Effector memory CD4-positive, alpha-beta T cell (primary cell): ENCODE data around the gene CHST7.

Experiments
- DNase-seq, 3 donors: peaks; one replicate each; pipeline ENCODE4 v3.0.0-alpha.2; 2020
- H3K27ac ChIP-seq: 2 replicates; pipeline ENCODE4 v1.7.0; 2013; ENCODE audit warnings: mild to moderate bottlenecking, low read length, moderate library complexity; ENCODE audit not compliant: insufficient read depth, poor library complexity, severe bottlenecking
- H3K27me3 ChIP-seq: replicated peaks from 2 replicates; pipeline ENCODE4 v1.7.0; 2013; ENCODE audit warnings: mild to moderate bottlenecking, low read length; ENCODE audit not compliant: insufficient read depth, control insufficient read depth, poor library complexity, severe bottlenecking
- H3K36me3 ChIP-seq: 2 replicates; pipeline ENCODE4 v1.7.0; 2013; ENCODE audit warnings: mild to moderate bottlenecking, low read length, moderate library complexity; ENCODE audit not compliant: control insufficient read depth, insufficient read depth
- H3K4me1 ChIP-seq: 2 replicates; pipeline ENCODE4 v1.7.0; 2013; ENCODE audit warnings: low read length, mild to moderate bottlenecking; ENCODE audit not compliant: control insufficient read depth, insufficient read depth, poor library complexity, severe bottlenecking
- H3K4me3 ChIP-seq: 2 replicates; pipeline ENCODE4 v1.7.0; 2013; ENCODE audit warnings: low read length, low read depth, mild to moderate bottlenecking; ENCODE audit not compliant: insufficient read depth, poor library complexity, severe bottlenecking
- H3K9me3 ChIP-seq: 2 replicates; pipeline ENCODE4 v1.7.0; 2013; ENCODE audit warnings: mild to moderate bottlenecking, low read length, moderate library complexity; ENCODE audit not compliant: control insufficient read depth

CHST7 gene

GRCh38 chrX:46572340-46572936 is 1.1 kb upstream of the CHST7 start:
- Histone ChIP-seq H3K4me3 (peak overlapping the region; percentile 60), H3K9me3 (no peaks in the 10 kb centered on the region), H3K27ac (peak overlapping the region; percentile 70), H3K4me1 (peaks cover 4% of the 10 kb centered on the region), H3K36me3 (no peaks in the 10 kb centered on the region), H3K27me3 (no peaks in the 10 kb centered on the region)
- DNase-seq: peak; percentile 7 to 31 (median 18)

DNA sequence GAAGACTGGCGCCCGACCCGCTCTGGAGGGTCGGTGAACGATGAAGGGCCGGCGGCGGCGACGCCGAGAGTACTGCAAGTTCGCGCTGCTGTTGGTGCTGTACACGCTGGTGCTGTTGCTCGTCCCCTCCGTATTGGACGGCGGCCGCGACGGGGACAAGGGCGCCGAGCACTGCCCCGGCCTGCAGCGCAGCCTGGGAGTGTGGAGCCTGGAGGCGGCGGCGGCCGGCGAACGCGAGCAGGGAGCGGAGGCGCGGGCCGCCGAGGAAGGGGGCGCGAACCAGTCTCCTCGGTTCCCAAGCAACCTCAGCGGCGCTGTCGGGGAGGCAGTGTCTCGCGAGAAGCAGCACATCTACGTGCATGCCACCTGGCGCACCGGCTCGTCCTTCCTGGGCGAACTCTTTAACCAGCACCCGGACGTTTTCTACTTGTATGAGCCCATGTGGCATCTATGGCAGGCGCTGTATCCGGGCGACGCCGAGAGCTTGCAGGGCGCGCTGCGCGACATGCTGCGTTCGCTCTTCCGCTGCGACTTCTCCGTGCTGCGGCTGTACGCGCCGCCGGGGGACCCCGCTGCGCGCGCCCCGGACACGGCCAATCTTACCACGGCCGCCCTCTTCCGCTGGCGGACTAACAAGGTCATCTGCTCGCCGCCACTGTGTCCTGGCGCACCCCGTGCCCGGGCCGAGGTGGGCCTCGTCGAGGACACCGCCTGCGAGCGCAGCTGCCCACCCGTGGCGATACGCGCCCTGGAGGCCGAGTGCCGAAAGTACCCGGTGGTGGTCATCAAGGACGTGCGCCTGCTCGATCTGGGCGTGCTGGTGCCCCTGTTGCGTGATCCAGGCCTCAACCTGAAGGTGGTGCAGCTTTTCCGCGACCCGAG is 568 bp downstream of the CHST7 start:
- Histone ChIP-seq H3K27me3 (no peaks in the 10 kb centered on the region), H3K27ac (peak overlapping the region; percentile 70), H3K4me1 (peaks cover 9% of the 10 kb centered on the region), H3K4me3 (peak overlapping the region; percentile 60), H3K9me3 (no peaks in the 10 kb centered on the region), H3K36me3 (no peaks in the 10 kb centered on the region)
- peak; percentile 50 to 71 (median 68) for DNase-seq

DNA sequence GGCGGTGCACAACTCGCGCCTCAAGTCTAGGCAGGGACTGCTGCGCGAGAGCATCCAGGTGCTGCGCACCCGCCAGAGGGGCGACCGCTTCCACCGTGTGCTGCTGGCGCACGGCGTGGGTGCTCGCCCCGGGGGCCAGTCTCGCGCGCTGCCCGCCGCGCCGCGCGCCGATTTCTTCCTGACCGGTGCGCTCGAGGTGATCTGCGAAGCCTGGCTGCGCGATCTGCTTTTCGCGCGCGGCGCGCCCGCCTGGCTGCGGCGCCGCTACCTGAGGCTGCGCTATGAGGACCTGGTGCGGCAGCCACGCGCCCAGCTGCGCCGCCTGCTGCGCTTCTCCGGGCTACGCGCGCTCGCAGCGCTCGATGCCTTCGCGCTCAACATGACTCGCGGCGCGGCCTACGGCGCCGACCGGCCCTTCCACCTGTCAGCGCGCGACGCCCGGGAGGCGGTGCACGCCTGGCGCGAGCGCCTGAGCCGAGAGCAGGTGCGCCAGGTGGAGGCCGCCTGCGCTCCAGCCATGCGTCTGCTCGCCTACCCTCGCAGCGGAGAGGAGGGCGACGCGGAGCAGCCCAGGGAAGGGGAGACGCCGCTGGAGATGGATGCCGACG is 1.3 kb downstream of the CHST7 start:
- H3K27me3 ChIP-seq: no peaks in the 10 kb centered on the region
- H3K4me1 ChIP-seq: peaks cover 12% of the 10 kb centered on the region
- no peaks in the 10 kb centered on the region for H3K36me3 ChIP-seq
- peak; percentile 10 to 28 (median 15) for DNase-seq
- no peaks in the 10 kb centered on the region for H3K9me3 ChIP-seq
- peak overlapping the region; percentile 60 for H3K4me3 ChIP-seq
- peak overlapping the region; percentile 70 for H3K27ac ChIP-seq

DNA sequence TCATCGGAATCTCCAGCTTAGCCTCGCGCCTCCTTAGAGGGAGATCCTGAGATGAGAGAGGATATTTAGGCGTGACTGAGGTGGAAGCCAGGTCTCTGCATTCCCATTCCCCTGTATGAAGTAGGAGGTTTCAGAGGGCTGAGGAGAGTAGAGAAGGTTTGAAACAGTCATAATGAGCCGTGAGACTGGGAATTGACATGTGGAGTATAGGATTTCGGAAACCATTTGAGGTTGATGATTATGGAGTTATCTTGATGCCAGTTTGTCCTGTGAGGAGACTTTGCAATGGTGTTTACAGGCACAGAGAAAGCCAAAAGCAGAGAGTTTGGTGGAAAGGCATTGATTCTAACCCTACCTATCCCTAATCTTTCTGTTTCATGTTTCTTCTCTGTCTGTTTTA is 2.0 kb downstream of the CHST7 start:
- no peak for DNase-seq
- Histone ChIP-seq H3K9me3 (no peaks in the 10 kb centered on the region), H3K4me1 (peaks cover 12% of the 10 kb centered on the region), H3K4me3 (peak overlapping the region; percentile 60), H3K27ac (no peak overlapping the region), H3K27me3 (no peaks in the 10 kb centered on the region), H3K36me3 (no peaks in the 10 kb centered on the region)

GRCh38 chrX:46575991-46576392 is 2.4 kb downstream of the CHST7 start:
- Histone ChIP-seq H3K27me3 (no peaks in the 10 kb centered on the region), H3K9me3 (no peaks in the 10 kb centered on the region), H3K27ac (peak overlapping the region; percentile 7), H3K4me3 (peak overlapping the region; percentile 60), H3K4me1 (peaks cover 12% of the 10 kb centered on the region), H3K36me3 (no peaks in the 10 kb centered on the region)
- no peak for DNase-seq

DNA sequence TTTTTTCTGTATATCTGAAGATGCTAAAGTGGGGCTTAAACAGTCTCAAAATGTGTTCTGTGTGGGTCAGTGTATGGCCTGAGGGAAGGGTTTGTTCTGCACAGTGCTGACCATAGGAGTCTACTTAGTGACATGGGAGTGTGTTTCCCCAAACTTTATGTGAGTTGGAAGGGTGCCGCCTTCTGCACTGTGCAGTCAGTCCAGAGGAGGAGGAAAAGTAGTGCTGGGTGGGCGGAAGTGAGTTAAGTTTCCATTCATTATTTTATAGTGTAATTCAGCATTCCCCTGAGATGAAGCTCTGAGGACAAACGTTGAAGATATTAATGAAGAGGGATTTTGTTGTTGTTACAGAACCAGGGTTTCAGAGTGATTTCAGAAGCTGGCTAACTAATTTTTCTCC is 2.9 kb downstream of the CHST7 start:
- Histone ChIP-seq H3K4me1 (peaks cover 12% of the 10 kb centered on the region), H3K9me3 (no peaks in the 10 kb centered on the region), H3K27ac (peak overlapping the region; percentile 7), H3K36me3 (no peaks in the 10 kb centered on the region), H3K4me3 (peak overlapping the region; percentile 60), H3K27me3 (no peaks in the 10 kb centered on the region)
- DNase-seq: no peak

DNA sequence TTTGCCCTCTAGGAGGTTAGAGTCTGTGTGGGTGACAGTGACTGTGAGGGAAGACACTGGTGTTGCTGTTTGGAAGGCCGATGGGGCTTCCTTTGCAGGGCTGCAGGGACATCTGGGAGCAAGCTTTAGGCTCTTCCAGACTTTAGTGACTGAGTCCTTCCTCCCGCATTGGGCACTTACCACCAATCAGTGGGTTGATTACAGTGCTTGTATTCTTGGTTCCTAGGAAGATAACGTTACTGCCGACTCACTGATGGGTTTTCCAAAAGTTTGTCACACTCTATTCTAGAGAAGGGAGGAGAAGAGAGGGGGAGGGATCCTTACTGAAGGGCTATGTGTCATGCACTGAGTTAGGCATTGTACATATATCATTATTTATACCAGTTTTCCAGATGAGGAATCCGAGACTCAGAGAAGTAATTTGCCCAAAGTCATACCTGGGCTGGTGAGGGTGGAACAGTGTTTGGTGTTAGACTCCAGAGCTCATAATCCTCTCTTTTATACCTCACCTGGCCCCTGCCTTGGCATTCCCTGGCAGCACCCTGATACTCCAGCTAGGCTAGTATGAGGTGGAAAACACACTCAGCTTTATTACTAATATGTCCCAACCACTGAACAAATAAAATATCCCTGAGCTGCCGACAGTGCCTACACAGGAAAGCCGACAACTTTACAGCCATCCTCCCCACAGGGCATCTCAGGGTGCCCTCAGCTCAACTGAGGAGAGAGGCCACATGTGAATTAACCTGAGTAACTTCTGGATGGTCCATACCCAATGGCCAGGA is 3.8 kb downstream of the CHST7 start:
- Histone ChIP-seq H3K4me1 (peaks cover 12% of the 10 kb centered on the region), H3K9me3 (no peaks in the 10 kb centered on the region), H3K27ac (no peak overlapping the region), H3K36me3 (no peaks in the 10 kb centered on the region), H3K27me3 (no peaks in the 10 kb centered on the region), H3K4me3 (no peak overlapping the region)
- no peak for DNase-seq

DNA sequence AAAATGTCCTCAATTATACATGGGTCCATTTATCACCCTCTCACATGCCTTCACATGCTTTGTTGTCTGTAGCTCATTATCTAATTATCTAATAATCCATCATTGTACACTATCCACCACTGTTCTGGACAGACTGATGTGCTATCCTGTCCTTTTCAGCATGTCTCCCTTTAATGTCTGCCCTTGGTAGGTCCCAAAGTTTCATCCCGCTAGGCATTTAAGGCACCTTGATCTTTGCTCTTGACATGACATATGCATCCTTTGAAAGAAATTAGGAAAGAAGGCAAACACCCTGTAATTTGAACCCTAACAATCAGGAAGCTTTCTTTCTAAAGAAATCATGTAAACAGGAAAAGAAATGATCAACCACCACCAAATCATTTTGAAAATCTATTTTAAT is 5.7 kb downstream of the CHST7 start:
- no peak for DNase-seq
- H3K4me3 ChIP-seq: no peak overlapping the region
- H3K4me1 ChIP-seq: peaks cover 10% of the 10 kb centered on the region
- no peaks in the 10 kb centered on the region for H3K9me3 ChIP-seq
- H3K27me3 ChIP-seq: no peaks in the 10 kb centered on the region
- H3K27ac ChIP-seq: no peak overlapping the region
- H3K36me3 ChIP-seq: no peaks in the 10 kb centered on the region

DNA sequence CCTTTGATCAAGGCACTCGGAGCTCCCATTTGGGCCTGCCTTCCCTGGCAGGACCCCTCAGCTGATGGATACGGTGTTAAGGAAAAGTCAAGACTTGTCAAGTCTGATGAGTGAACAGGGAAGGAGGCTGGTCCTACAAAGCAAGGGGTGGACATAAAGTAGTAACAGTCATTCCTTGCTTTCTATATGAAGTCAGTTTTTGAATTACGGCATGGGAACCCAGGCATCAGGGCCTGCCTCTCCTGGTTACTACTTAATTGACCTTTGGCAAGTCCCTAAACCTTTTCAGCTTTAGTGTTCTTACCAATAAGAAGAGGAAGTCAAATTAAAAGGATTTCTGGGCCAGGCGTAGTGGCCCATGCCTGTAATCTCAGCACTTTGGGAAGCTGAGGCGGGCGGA is 7.0 kb downstream of the CHST7 start:
- Histone ChIP-seq H3K27me3 (no peaks in the 10 kb centered on the region), H3K4me1 (peaks cover 8% of the 10 kb centered on the region), H3K4me3 (no peak overlapping the region), H3K27ac (no peak overlapping the region), H3K9me3 (no peaks in the 10 kb centered on the region), H3K36me3 (no peaks in the 10 kb centered on the region)
- DNase-seq: no peak
